H9 (cell line): ENCODE measurements around the gene SLC2A11. TPM values are rescaled to one million over a fixed set of nuclear protein-coding genes. Genes with fewer than 3 reads are reported as not detected.

Experiments
- DNase-seq: peaks from one replicate; pipeline ENCODE4 v3.0.0-alpha.2; 2017
- H2AFZ ChIP-seq: one replicate; pipeline ENCODE4 v1.6.1; 2013; ENCODE audit warnings: mild to moderate bottlenecking, low read length, control low read depth, moderate library complexity
- H2AK5ac ChIP-seq: 2 replicates; pipeline ENCODE4 v1.6.1; 2013; ENCODE audit warnings: low read length, control low read depth, mixed read lengths; ENCODE audit not compliant: insufficient read length
- H2BK120ac ChIP-seq: one replicate; pipeline ENCODE4 v1.6.1; 2013; ENCODE audit warnings: low read depth, mild to moderate bottlenecking, low read length, control low read depth, inconsistent platforms; ENCODE audit not compliant: poor library complexity, severe bottlenecking
- H2BK12ac ChIP-seq: 2 replicates; pipeline ENCODE4 v1.6.1; 2013; ENCODE audit warnings: low read length, control low read depth, mixed read lengths, low read depth; ENCODE audit not compliant: insufficient read length
- H2BK15ac ChIP-seq: 2 replicates; pipeline ENCODE4 v1.6.1; 2013; ENCODE audit warnings: low read depth, low read length, control low read depth
- H2BK20ac ChIP-seq: one replicate; pipeline ENCODE4 v1.6.1; 2013; ENCODE audit warnings: low read depth, mild to moderate bottlenecking, low read length, control low read depth, inconsistent platforms; ENCODE audit not compliant: poor library complexity, severe bottlenecking
- H2BK5ac ChIP-seq: 2 replicates; pipeline ENCODE4 v1.6.1; 2013; ENCODE audit warnings: low read length, control low read depth, mixed read lengths; ENCODE audit not compliant: insufficient read length
- H3K14ac ChIP-seq: 2 replicates; pipeline ENCODE4 v1.6.1; 2013; ENCODE audit warnings: low read length, control low read depth; ENCODE audit not compliant: insufficient read depth
- H3K18ac ChIP-seq: 2 replicates; pipeline ENCODE4 v1.6.1; 2013; ENCODE audit warnings: low read depth, mild to moderate bottlenecking, mixed read lengths, low read length, control low read depth; ENCODE audit not compliant: insufficient read length
- H3K23ac ChIP-seq: 2 replicates; pipeline ENCODE4 v1.6.1; 2013; ENCODE audit warnings: low read length, control low read depth, mixed read lengths, low read depth; ENCODE audit not compliant: insufficient read length
- H3K23me2 ChIP-seq: 2 replicates; pipeline ENCODE4 v1.6.1; 2013; ENCODE audit warnings: low read depth, mild to moderate bottlenecking, mixed read lengths, low read length, control low read depth; ENCODE audit not compliant: insufficient read length, poor library complexity, severe bottlenecking
- H3K27ac ChIP-seq: 2 replicates; pipeline ENCODE4 v1.5.1; 2013; ENCODE audit warnings: low read length, control low read depth, mixed read lengths, low read depth; ENCODE audit not compliant: insufficient read length
- H3K27me3 ChIP-seq: 2 replicates; pipeline ENCODE4 v1.6.1; 2013; ENCODE audit warnings: low read length, control low read depth, inconsistent platforms; ENCODE audit not compliant: insufficient read depth
- H3K4ac ChIP-seq: 2 replicates; pipeline ENCODE4 v1.6.1; 2013; ENCODE audit warnings: low read depth, mild to moderate bottlenecking, control low read depth, inconsistent platforms, low read length, moderate library complexity
- H3K4me1 ChIP-seq: 2 replicates; pipeline ENCODE4 v1.6.1; 2013; ENCODE audit warnings: low read length, control low read depth, inconsistent platforms; ENCODE audit not compliant: insufficient read depth
- H3K4me2 ChIP-seq: 2 replicates; pipeline ENCODE4 v1.6.1; 2013; ENCODE audit warnings: low read length, control low read depth, mixed read lengths; ENCODE audit not compliant: insufficient read length, insufficient read depth
- H3K56ac ChIP-seq: 2 replicates; pipeline ENCODE4 v1.6.1; 2013; ENCODE audit warnings: low read depth, mild to moderate bottlenecking, mixed read lengths, low read length, control low read depth; ENCODE audit not compliant: insufficient read length
- H3K79me1 ChIP-seq: 2 replicates; pipeline ENCODE4 v1.6.1; 2013; ENCODE audit warnings: low read depth, mild to moderate bottlenecking, moderate library complexity, low read length, control low read depth, inconsistent platforms; ENCODE audit not compliant: insufficient read depth, poor library complexity, severe bottlenecking
- H3K79me2 ChIP-seq: 2 replicates; pipeline ENCODE4 v1.6.1; 2013; ENCODE audit warnings: low read length, control low read depth, inconsistent platforms; ENCODE audit not compliant: insufficient read depth
- H3K9ac ChIP-seq: 2 replicates; pipeline ENCODE4 v1.6.1; 2013; ENCODE audit warnings: low read length, control low read depth, mixed read lengths; ENCODE audit not compliant: insufficient read length; ENCODE audit errors: extremely low read depth
- H3K9me3 ChIP-seq: one replicate; pipeline ENCODE4 v1.6.1; 2013; ENCODE audit warnings: low read depth, low read length, inconsistent platforms; ENCODE audit not compliant: control insufficient read depth
- H3T11ph ChIP-seq: one replicate; pipeline ENCODE4 v1.6.1; 2013; ENCODE audit warnings: mild to moderate bottlenecking, low read length, control low read depth, inconsistent platforms
- H4K20me1 ChIP-seq: one replicate; pipeline ENCODE4 v1.6.1; 2013; ENCODE audit not compliant: control insufficient read depth, insufficient read length, insufficient read depth
- H4K5ac ChIP-seq: 2 replicates; pipeline ENCODE4 v1.6.1; 2013; ENCODE audit warnings: low read depth, mild to moderate bottlenecking, mixed read lengths, low read length, control low read depth; ENCODE audit not compliant: insufficient read length
- H4K8ac ChIP-seq: replicated peaks from 2 replicates; pipeline ENCODE4 v1.6.1; 2013; ENCODE audit warnings: low read length, control low read depth, mixed read lengths, low read depth; ENCODE audit not compliant: insufficient read length
- H4K91ac ChIP-seq: 2 replicates; pipeline ENCODE4 v1.6.1; 2013; ENCODE audit warnings: low read depth, mild to moderate bottlenecking, moderate library complexity, mixed read lengths, low read length, control low read depth; ENCODE audit not compliant: insufficient read length
- H3K27ac Mint-ChIP-seq, 3 experiments: 2 replicates in 2 of 3; 3 replicates in 1 of 3; pipeline ENCODE4 v1.8.0; 2020 to 2021; ENCODE audit warnings: mixed read lengths in 3 of 3, mild to moderate bottlenecking in 1 of 3, moderate library complexity in 1 of 3
- H3K27me3 Mint-ChIP-seq: 2 replicates; pipeline ENCODE4 v1.8.0; 2021; ENCODE audit warnings: low read depth, mild to moderate bottlenecking, moderate library complexity, mixed read lengths
- H3K36me3 Mint-ChIP-seq, 3 experiments: 2 replicates in 2 of 3; 3 replicates in 1 of 3; pipeline ENCODE4 v1.8.0; 2020 to 2021; ENCODE audit warnings: low read depth in 3 of 3, mixed read lengths in 3 of 3; ENCODE audit not compliant: insufficient read depth in 1 of 3
- H3K4me1 Mint-ChIP-seq, 2 experiments: 2 replicates each; pipeline ENCODE4 v1.8.0; 2020; ENCODE audit warnings: mixed read lengths in 2 of 2
- H3K4me3 Mint-ChIP-seq, 2 experiments: 2 replicates in 1 of 2; 3 replicates in 1 of 2; pipeline ENCODE4 v1.8.0; 2020 to 2021; ENCODE audit warnings: mild to moderate bottlenecking in 2 of 2, mixed read lengths in 2 of 2, moderate library complexity in 1 of 2
- H3K9me3 Mint-ChIP-seq, 2 experiments: 2 replicates in 1 of 2; 3 replicates in 1 of 2; pipeline ENCODE4 v1.8.0; 2020; ENCODE audit warnings: mild to moderate bottlenecking in 2 of 2, mixed read lengths in 2 of 2, moderate library complexity in 1 of 2
- CTCF ChIP-seq: fragments of 200-600 bp; sonication (generic); conservative IDR thresholded peaks from 3 replicates; pipeline ENCODE4 v1.8.0; 2021; ENCODE audit warnings: antibody characterized with exemption, mild to moderate bottlenecking
- WGBS: extraction: QIAGEN DNeasy Blood & Tissue Kit; methylation state at CpG from one replicate; pipeline ENCODE4 v1.1.7; 2013; ENCODE audit warnings: missing lambda C conversion rate, low lambda C conversion rate, mixed read lengths; ENCODE audit not compliant: insufficient read length; ENCODE audit errors: extremely low coverage; 5-methylcytosine and 5-hydroxymethylcytosine counted together
- total RNA-seq: library from RNA; stranded (reverse); gene quantifications from 2 replicates; pipeline ENCODE4 v1.2.1, GENCODE V29; 2021

SLC2A11 gene
- total RNA-seq, 1 experiment from 2014 or later, result 15.0 TPM

GRCh38 chr22:23883658-23884057, 26.0 kb downstream of the SLC2A11 start:
- DNase-seq, result no peak
- Histone ChIP-seq H3K9ac (no peak overlapping the region), H2BK5ac (no peak overlapping the region), H3T11ph (no peak overlapping the region), H2BK120ac (no peak overlapping the region), H3K79me1 (no peaks in the 10 kb centered on the region), H3K79me2 (no peaks in the 10 kb centered on the region), H2BK15ac (no peak overlapping the region), H3K4me2 (no peak overlapping the region), H4K91ac (no peak overlapping the region), H3K4me1 (no peaks in the 10 kb centered on the region; the same call in 1 of the 2 replicates), H3K9me3 (no peaks in the 10 kb centered on the region), H2BK12ac (no peak overlapping the region), H3K4ac (no peak overlapping the region), H4K5ac (no peak overlapping the region), H3K27ac (no peak overlapping the region), H4K8ac (no peak overlapping the region), H3K27me3 (no peaks in the 10 kb centered on the region), H3K23me2 (no peaks in the 10 kb centered on the region), H2AK5ac (no peak overlapping the region), H3K18ac (no peak overlapping the region), H3K56ac (no peak overlapping the region), H2BK20ac (no peak overlapping the region), H4K20me1 (no peaks in the 10 kb centered on the region), H3K14ac (no peak overlapping the region), H3K23ac (no peak overlapping the region), H2AFZ (no peak overlapping the region)
- no peak overlapping the region for H3K27ac Mint-ChIP-seq
- no peak for TF ChIP-seq CTCF
- no CpG with 5 or more reads among the region's 9 CpGs for WGBS
- no peaks in the 10 kb centered on the region for H3K9me3 Mint-ChIP-seq
- H3K4me3 Mint-ChIP-seq, result no peak overlapping the region
- H3K36me3 Mint-ChIP-seq, result peaks cover 2 to 10% (median 5%) of the 10 kb centered on the region in 3 experiments; a peak in 3 of 7 replicates
- H3K27me3 Mint-ChIP-seq, result no peaks in the 10 kb centered on the region
- H3K4me1 Mint-ChIP-seq, result no peaks in the 10 kb centered on the region
